Renal pelvis (tissue), 12 donors: ENCODE data around the gene LGMN. TPM values are rescaled to one million over a fixed set of nuclear protein-coding genes. Genes with fewer than 3 reads are reported as not detected.
"Not testable (repeated sequence)": the region's sequence is repeated elsewhere in the genome, so short reads cannot be mapped to it uniquely, and the experiment has no call there.

Experiments
- DNase-seq: peaks from one replicate; pipeline ENCODE4 v3.0.0-alpha.2; 2013
- long read RNA-seq, 16 experiments: transcript quantifications; one replicate each; lab custom pipeline, GENCODE V29; 2026
- polyA plus RNA-seq, 3 donors: library from polyadenylated mRNA; unstranded; fragments of 120-200 nt; gene quantifications; one replicate each; pipeline ENCODE4 v1.2.1, GENCODE V29; 2013; ENCODE audit not compliant: insufficient read length in 3 of 3

LGMN gene
- polyA plus RNA-seq, result 100 to 1,000 TPM; 130 to 138 (median 137) TPM
- long read RNA-seq, donor 1, transcript LGMN-211 (12 exons, 1,728 nt), result minor isoform, 7 of 104 reads
- long read RNA-seq, donor 1, transcript LGMN-201 (14 exons, 2,055 nt), result major isoform, 24 of 104 reads
- long read RNA-seq, donor 1, partial matches to known transcripts, result 59 of 104 reads
- long read RNA-seq, donor 1, other reads (novel, unspliced or antisense), result 8 of 104 reads
- long read RNA-seq, donor 2, transcript LGMN-211 (12 exons, 1,728 nt), result minor isoform, 7 of 42 reads
- long read RNA-seq, donor 2, transcript LGMN-201 (14 exons, 2,055 nt), result major isoform, 27 of 42 reads
- long read RNA-seq, donor 2, partial matches to known transcripts, result 0 of 42 reads
- long read RNA-seq, donor 2, other reads (novel, unspliced or antisense), result 5 of 42 reads
- long read RNA-seq, donor 3, transcript LGMN-201 (14 exons, 2,055 nt), result major isoform, 12 of 20 reads
- long read RNA-seq, donor 3, partial matches to known transcripts, result 5 of 20 reads
- long read RNA-seq, donor 3, other reads (novel, unspliced or antisense), result 0 of 20 reads
- long read RNA-seq, donor 4, transcript LGMN-201 (14 exons, 2,055 nt), result major isoform, 26 of 37 reads
- long read RNA-seq, donor 4, transcript LGMN-211 (12 exons, 1,728 nt), result minor isoform, 5 of 37 reads
- long read RNA-seq, donor 4, partial matches to known transcripts, result 0 of 37 reads
- long read RNA-seq, donor 4, other reads (novel, unspliced or antisense), result 0 of 37 reads
- long read RNA-seq, donor 5, transcript LGMN-201 (14 exons, 2,055 nt), result major isoform, 16 of 17 reads
- long read RNA-seq, donor 5, partial matches to known transcripts, result 0 of 17 reads
- long read RNA-seq, donor 5, other reads (novel, unspliced or antisense), result 0 of 17 reads
- long read RNA-seq, donor 6, transcript LGMN-201 (14 exons, 2,055 nt), result major isoform, 28 of 34 reads
- long read RNA-seq, donor 6, partial matches to known transcripts, result 0 of 34 reads
- long read RNA-seq, donor 6, other reads (novel, unspliced or antisense), result 0 of 34 reads
- long read RNA-seq, donor 7, transcript LGMN-202 (15 exons, 2,115 nt), result minor isoform, 6 of 48 reads
- long read RNA-seq, donor 7, transcript LGMN-201 (14 exons, 2,055 nt), result major isoform, 27 of 48 reads
- long read RNA-seq, donor 7, partial matches to known transcripts, result 7 of 48 reads
- long read RNA-seq, donor 7, other reads (novel, unspliced or antisense), result 0 of 48 reads
- long read RNA-seq, donor 8, transcript LGMN-201 (14 exons, 2,055 nt), result major isoform, 17 of 18 reads
- long read RNA-seq, donor 8, partial matches to known transcripts, result 0 of 18 reads
- long read RNA-seq, donor 8, other reads (novel, unspliced or antisense), result 0 of 18 reads
- long read RNA-seq, donor 9, transcript LGMN-201 (14 exons, 2,055 nt), result major isoform, 29 of 29 reads
- long read RNA-seq, donor 9, partial matches to known transcripts, result 0 of 29 reads
- long read RNA-seq, donor 9, other reads (novel, unspliced or antisense), result 0 of 29 reads
- long read RNA-seq, donor 10, transcript LGMN-201 (14 exons, 2,055 nt), result major isoform, 25 of 32 reads
- long read RNA-seq, donor 10, partial matches to known transcripts, result 6 of 32 reads
- long read RNA-seq, donor 10, other reads (novel, unspliced or antisense), result 0 of 32 reads
- long read RNA-seq, donor 11, transcript LGMN-201 (14 exons, 2,055 nt), result major isoform, 25 of 31 reads
- long read RNA-seq, donor 11, partial matches to known transcripts, result 0 of 31 reads
- long read RNA-seq, donor 11, other reads (novel, unspliced or antisense), result 0 of 31 reads
- long read RNA-seq, donor 12, transcript LGMN-201 (14 exons, 2,055 nt), result major isoform, 37 of 44 reads
- long read RNA-seq, donor 12, partial matches to known transcripts, result 0 of 44 reads
- long read RNA-seq, donor 12, other reads (novel, unspliced or antisense), result 0 of 44 reads
- long read RNA-seq, donor 13, transcript LGMN-201 (14 exons, 2,055 nt), result major isoform, 6 of 9 reads
- long read RNA-seq, donor 13, partial matches to known transcripts, result 0 of 9 reads
- long read RNA-seq, donor 13, other reads (novel, unspliced or antisense), result 0 of 9 reads
- long read RNA-seq, donor 14, result 0 reads
- long read RNA-seq, donor 15, result 0 reads
- long read RNA-seq, donor 16, transcript LGMN-201 (14 exons, 2,055 nt), result major isoform, 35 of 48 reads
- long read RNA-seq, donor 16, partial matches to known transcripts, result 7 of 48 reads
- long read RNA-seq, donor 16, other reads (novel, unspliced or antisense), result 0 of 48 reads

- peak; percentile 91 for DNase-seq
Measured at GRCh38 chr14:92748259-92749016, at the start of gene LGMN. Gene LGMN (minus strand): TSS chr14:92748627. CDS start chr14:92732786, 15,841 bp downstream.

DNA sequence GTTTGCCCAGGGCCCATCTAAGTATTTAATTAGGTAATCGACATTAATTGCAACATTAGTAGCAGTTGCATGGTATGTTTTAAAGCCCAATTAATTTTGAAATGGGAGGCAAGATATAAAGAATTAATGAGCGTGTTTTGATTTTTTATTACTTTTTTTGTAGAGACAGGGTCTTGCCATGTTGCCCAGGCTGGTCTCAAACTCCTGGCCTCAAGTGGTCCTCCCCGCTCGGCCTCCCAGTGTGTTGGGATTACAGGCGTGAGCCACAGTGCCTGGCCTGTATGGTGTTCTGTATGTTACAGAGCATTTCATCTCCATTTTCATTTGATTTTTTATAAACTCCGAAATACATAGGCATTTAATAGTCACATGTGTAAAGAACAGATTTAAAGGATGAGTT, 46.5 kb upstream of the LGMN start:
- no peak for DNase-seq

DNA sequence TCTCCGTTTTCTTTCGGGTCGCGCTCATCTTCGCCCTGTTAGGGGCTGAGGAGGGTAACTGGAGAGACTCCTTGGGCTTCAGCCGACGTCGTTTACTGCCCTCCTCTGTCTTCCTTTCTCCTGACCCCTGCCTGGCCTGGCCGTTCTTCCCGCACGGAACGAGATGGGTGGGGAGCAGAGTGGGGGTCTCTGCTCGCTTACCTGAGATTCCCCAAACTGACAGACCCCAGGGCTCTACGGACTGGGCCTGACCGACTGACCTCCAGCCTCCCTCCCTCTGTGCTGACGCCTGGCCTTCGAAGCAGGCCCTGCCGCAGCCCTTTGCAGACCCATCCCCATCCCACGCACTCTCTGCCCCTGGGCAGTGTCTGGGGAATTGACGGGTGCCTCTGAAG, 46.1 kb upstream of the LGMN start:
- no peak for DNase-seq

DNA sequence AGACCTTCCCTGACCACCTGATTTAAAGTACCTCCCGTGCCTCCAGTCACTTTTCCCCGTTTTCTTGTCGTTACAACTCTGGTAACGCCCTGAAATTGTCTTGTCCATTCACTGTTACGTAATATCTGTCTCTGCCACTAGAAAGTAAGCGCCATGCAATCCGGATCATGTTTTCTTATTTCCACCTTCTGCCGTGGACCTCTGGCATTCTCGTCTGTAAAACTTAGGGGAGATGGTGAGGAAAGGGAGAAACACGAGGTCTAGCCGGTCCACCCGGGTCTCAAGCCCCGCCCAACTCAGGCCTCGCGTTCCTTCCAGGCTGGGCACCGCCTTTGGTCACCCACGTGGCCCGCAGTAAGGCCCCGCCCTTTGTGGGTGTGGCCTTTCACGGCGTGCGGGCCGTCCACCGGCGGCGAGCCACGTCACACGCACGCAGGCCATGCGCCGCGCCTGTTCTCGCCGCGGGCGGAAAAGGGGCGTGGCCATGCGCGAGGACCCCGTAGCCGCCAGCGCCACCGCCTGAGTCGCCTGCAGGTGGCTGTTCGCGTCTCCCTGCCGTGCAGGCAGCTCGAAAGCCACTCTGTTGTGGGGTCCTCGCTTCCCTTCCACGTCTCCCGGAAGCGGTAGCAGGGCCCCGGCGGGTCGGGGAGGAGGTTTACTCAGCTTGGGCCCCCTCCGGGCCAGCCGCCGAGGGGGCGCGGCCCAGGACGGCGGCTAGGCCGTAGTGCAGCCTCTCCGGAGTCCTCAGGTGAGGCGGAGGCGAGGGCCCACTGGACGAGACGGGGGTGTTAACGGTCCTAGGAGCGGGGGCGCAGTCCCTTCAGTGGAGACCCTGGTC, 45.5 kb upstream of the LGMN start, which contains the start of gene GOLGA5:
TSS of gene GOLGA5 (plus strand) at position 597 of the 838 bp plus-strand sequence. CDS start 3,133 bp downstream, outside the sequence.
- DNase-seq, result peak; percentile 96

DNA sequence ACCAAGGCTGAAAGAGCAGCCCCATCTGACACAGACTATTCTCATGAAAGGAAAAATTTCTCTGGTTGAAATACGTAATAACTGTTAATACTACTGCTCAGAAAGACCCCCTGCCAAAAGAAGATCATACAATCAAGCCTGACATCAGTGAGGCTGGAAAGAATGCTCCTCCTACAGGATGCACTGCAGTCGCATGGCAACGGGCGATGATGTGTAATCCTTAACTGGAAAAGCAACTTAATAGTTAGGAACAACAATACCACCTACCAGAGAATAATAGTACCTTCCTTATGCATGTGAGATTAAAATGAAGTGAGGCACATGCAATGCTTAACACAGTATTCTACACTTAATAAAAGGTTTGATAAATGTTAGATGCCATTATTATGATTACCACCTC, 44.5 kb upstream of the LGMN start:
- no peak for DNase-seq

DNA sequence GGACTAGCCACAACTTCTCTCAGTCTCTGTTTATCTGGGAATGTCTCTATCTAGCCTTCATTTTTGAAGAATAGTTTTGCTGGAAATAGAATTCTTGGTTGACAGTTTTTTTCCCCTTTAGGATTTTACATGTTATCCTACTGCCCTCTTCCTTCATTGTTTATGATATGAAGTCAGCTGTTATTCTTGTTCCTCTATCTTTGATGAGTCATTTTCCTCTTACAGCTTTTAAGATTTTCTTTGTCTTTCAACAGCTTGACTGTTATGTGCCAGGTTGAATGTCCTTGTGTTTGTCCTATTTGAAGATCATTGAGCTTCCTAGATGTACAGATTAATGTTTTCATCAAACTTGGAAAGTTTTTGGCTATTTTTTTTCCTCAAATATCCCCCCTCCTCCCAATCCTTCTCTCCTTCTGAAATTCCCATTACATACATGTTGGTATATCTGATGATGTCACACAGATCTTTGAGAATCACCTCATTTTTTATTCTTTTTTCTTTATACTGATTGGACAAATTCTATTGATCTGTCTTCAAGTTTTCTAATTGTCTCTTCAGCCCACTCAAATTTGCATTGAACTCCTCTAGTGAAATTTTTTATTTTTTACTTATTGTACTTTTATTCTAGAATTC, 41.1 kb upstream of the LGMN start:
- DNase-seq, result no peak

GRCh38 chr14:92787554-92787953, 39.1 kb upstream of the LGMN start:
- no peak for DNase-seq

- no peak for DNase-seq
Measured at GRCh38 chr14:92786427-92786756, 38.0 kb upstream of the LGMN start.

GRCh38 chr14:92785667-92786426, 37.4 kb upstream of the LGMN start:
- DNase-seq, result no peak

DNA sequence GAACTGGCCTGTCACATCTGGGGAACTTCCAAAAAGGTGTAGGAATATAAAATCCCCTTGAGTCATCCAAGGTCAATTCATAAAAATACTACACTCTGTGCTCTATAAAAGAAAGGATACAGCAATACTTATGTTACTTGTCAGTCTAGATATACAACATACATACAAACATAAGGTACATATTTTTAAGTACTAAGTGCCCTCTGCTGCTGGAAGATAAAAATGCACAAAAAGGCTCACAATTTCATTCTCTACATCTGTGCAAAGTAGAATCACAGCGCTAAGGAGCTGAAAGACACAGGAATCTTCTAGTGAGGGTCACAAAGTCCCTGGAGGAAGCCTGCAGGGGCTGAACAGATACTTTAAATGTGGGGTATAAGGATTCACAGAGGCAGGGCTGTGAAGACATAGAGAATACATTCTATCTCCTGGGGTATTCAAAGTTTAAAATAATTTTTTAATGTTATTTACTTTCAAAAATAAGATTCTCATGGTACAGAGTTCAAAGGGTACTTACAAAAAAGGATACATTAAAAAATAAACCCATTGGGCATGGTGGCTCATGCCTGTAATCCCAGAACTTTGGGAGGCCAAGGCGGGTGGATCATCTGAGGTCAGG, 35.5 kb upstream of the LGMN start:
- peak; percentile 52 for DNase-seq

GRCh38 chr14:92781350-92781749, 32.9 kb upstream of the LGMN start:
- DNase-seq, result no peak

DNA sequence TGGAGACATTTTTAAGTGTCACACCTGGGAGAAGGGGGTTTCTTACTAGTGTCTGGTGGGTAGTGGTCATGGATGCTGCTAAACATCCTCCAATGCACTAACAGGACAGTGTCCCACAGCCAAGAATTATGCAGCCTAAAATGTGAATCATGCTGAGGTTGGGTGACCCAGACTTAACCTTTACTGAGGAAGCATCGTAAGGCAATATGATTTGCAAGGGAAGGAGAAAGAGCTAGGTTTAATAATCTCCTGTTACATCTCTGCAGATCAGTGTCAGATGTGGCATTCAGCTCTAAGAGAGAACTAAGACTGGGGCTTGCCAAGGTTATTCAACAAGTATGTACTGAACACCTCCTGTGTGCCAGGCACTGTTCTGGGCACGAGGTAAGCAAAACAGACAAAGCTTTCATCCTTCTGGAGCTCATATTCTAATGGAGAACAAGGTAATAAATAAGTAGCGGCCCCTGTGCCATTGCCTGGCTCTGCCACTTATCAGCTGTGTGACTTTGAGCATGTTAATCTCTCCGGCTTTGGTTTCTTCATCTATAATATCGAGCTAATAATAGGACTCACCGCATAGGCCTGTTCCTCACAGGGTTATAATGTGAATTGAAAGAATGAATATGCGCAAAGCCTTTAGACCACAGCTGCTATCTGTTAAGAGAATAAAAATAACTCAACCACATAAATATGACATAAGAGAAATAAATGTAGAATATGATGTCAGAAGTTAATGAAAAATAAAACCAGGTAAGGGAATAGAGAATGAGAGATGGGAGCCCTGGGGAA, 32.2 kb upstream of the LGMN start:
- DNase-seq, result no peak

DNA sequence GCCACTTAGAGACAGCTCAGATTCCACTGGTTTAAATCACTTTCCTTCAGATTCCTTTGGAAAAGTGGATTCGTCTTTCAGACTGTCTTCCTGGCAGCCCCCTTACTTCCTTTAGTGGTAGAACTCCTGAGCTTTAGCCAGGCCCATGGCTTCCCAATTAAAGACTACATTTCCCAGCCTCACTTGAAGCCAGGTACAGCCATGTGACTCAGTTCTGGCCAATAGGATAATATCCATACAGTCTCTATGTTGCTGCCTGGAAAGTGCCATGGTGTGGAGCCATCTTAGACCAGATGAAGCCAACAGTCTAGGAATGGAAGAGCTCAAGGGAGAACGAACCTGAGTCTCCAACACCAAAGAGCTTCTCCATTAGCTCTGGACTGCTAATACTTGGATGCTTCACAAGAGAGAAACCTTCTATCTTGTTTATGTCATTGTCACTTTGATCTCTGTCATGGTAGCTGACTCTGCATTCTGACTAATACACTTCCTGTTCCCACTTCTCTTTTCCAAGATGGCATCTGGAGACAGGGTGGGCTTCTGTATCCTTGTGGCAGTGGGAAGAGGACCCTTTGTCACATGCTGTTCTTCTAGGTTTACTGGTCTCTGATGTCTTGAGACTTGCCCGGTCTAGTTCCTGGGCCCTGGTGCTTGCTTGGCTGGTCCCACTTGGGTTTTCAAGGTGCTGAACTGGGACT, 30.6 kb upstream of the LGMN start:
- DNase-seq, result not testable (repeated sequence)

GRCh38 chr14:92775292-92775691, 26.9 kb upstream of the LGMN start:
- peak; percentile 42 for DNase-seq

DNA sequence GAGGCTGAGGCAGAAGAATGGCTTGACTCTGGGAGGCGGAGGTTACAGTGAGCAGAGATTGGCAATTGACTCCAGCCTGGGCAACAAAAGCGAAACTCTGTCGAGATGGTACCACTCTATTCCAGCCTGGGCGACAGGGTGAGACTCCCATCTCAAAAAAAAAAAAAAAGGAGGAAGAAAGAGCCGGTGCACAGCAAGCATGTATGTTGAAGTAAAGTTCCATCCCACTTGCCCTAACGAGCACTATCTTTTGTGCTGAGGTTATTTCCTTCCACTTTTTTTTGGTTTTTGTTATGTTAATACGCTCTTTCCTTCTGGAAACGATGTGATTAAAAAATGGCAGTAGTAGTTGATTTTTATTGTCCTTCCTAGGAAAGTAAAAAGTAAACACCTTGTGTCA, 26.1 kb upstream of the LGMN start:
- no peak for DNase-seq
